Myocyte (in vitro differentiated cells): Measurements from ENCODE around the gene SMIM30. TPM values are rescaled to one million over a fixed set of nuclear protein-coding genes. Genes with fewer than 3 reads are reported as not detected.

Experiments used
- DNase-seq: peaks from one replicate; pipeline ENCODE4 v3.0.0-alpha.2; 2012; ENCODE audit warnings: low read depth
- total RNA-seq: library from RNA; depleted of rRNA; stranded (reverse); fragments of >200 nt; gene quantifications from 2 replicates; pipeline ENCODE4 v1.2.3, GENCODE V29; 2014

Gene SMIM30
- total RNA-seq, 1 donor from 2014 or later, result 162 TPM

DNA sequence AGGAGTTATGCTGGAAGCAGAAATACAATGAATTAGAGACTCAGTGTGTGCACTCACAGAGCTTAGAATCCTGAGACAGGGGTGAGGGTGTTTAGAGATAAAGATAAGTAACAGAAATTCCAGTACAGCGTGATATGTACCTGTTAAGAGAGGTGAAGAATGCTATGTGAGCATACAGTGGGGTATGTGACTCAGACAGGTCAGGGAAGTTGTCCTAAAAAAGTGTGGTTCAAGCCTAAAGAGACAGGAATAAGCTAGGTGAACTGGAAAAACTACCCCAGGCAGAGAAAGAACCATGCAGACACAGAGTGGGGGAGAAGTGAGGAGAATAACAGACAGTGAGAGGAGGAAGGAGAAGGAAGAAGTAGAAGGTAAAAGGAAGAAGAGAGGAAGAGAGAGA lies 8.6 kb downstream of the SMIM30 start:
- DNase-seq, result no peak

DNA sequence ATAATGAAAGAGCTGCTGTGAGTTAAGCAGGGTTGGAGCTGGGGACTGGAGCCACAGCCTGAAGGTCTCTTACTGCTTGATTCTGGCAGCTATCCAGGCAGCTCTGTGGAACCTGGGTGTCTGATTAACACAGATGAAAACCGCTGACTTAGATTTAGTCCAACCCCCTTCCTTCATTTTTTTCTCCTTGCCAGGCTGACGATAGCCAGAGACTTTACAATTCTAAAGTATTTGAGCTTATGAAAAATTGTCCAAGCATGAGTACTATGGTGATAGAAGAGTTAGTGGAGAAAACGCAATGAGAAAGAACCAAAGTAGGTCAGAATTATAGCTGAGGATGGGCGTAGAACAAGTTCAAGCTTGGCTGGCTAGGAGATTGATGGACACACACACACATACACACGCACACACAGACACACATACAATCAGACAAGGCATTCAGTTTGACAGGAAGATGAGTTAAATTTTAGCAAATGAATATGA lies 18.2 kb downstream of the SMIM30 start:
- peak; percentile 92 for DNase-seq

GRCh38 chr7:113099284-113099919 lies 19.0 kb downstream of the SMIM30 start:
- DNase-seq, result peak; percentile 75

GRCh38 chr7:113094517-113095249 lies 23.7 kb downstream of the SMIM30 start:
- no peak for DNase-seq

DNA sequence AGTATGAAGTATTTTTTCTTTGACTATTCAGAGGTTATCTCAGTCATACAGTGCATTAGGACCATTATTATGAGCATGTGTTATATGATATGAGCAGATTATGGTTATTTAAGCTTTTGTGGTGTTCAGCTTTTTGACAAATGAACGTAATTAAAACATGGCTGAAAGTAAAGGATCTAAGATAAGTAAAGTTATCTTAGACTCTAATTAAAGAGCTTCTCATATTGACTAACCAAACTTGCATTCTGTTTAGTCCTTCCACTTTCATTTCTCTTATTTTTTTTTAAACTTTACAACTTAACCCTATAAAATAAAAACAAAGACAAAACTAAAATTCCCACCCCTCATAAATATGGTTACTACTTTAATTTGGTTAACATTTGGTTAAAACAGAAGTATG lies 24.8 kb downstream of the SMIM30 start:
- no peak for DNase-seq

- DNase-seq, result no peak
These were observed 25.6 kb downstream of the SMIM30 start for GRCh38 chr7:113092762-113093161.

DNA sequence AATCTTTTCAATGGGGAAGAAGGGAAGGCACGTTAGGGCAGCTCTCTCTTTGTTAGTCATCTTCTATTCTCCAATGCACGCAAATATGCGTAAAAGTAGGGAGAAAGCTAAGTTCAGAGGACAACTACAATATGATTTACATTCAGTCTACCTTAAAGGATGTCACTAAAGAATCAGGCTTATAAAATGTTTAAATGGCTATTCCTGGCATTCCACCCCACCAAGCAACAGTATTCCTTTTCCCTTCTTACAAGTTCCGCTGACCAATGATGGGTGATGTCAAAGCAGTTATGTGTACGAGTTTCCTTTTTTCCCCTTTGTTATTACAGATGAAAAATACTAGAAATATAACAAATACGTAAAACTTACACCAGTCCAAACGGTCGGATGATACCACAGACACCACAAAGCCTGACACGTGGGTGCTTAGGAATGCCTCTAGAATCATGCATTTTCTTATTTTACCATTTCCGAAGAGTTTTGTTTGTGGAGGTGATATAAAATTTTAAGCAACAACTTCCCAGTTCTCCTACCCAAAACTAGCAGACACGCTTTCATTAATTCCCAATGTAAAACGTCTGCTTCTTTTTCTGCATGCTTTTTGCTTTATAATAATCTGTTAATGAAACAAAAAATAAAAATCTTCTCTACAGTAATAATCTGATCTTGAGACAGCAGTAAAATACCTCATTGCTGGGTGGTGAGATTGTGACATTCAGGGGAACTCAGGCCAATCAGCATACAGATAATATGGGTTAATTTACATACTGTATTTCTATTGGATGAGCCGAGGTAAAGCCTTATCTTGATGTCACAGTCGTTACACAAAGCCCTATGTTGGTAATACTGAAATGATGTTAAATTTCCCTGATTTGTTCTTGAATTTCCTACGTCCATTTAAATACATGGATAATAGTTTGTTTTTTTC lies 31.0 kb downstream of the SMIM30 start:
- peak; percentile 89 for DNase-seq

DNA sequence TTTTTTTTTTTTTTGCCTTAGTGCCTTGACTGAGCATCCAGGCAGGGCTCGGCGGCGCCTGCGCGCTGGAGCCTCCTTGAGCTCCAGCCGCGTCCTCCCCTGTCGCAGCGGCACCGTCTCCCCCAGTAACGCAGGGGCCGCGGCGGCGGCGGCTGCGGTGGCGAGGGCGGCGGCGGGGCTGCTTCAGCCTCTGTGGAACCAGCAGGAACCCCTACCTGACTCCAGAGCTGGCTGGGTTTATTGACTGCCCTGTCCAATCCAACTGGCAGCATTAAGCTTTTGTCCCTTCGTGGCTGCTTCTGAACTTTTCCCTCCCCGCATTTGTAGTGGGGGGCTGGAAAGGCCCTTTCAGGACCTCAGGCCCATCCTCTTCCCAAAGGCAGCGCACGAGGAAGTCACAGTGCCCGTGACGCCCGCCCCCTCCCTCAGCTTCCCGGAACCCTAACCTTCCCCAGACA lies 31.9 kb downstream of the SMIM30 start, which contains the start of gene GPR85:
TSS of gene GPR85 (minus strand) at position 397 of the 458 bp plus-strand sequence. CDS start 2,106 bp downstream, outside the sequence.
- DNase-seq, result peak; percentile 88

DNA sequence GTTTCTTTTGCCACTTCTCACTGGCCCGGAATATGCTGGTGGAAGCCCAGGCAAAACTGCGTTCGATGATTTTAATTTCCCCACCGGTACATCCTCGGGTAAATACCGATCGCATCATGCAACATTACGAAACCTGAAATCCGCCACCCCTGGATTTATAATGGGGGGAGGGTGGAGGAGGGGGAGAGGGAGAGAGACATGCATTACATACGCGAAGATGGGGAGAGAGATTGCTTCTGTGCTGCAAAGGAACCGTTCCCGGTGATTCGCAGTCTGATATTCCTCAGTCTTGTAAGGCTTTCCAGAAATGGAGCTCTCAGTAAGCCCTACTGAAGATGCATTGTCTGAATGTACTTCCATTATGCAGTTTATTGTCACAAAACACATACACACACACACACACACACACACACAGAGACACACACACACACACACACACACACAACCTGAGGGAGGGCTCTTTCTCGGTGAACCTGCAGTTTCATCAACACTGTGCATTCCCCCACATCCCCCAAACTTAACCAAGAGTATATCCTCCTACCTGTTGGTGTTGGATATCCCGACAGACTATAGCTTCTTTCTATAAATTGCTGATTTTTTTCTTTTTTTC lies 32.5 kb downstream of the SMIM30 start:
- peak; percentile 46 for DNase-seq

- DNase-seq, result no peak
These were observed 33.7 kb downstream of the SMIM30 start for GRCh38 chr7:113084496-113085172.

DNA sequence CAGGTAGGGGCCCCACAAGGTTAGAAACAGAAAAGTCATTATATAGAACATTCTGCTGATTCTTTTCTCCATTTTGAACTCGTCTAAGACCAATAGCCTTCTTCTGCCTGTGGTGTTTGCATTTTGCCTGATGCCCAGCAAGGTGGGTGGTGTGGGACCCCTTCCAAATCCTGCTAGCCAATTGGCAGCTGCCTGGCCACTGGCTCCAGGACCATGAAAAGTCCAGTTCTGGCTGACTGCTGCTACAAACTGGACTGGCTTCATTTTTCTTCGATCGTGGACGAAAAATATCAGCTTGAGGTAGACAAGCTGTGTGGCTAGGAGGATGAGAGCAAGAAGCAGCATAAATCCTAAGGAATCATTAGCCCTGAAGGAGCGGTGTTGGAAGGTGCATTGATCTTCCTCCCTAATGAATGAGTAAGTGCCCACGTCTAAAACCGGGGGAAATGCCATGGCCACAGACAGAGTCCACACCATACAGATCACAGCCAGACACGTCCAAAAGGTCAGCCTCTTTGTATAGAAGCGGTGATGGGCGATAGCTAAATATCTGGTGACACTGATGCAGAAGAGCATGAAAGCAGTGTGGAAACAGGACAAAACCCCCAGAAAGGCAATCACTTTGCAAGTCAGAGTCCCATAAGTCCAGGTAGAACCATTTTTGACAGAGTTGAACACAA lies 34.4 kb downstream of the SMIM30 start:
- no peak for DNase-seq

GRCh38 chr7:113083132-113083815 lies 35.1 kb downstream of the SMIM30 start:
- no peak for DNase-seq

DNA sequence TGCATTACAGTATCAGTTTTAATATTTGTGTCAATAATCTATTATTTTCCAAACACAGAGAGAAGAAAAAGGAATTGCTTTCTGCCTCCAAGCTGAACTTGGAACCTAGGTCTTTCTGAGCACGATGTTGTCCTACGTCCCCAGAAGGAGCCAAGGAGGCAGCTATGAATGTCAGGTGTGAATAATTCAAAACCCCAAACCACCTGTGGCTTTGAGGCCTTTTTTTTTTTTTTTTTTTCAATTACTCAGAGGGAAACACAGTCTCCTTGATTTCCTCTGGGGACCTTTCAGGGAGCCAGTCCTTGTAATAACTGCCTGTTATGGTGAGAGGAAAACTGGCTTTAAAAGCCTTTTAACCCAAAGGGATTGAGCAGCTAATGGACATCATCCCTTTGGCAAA lies 40.0 kb downstream of the SMIM30 start:
- no peak for DNase-seq

- DNase-seq, result no peak
These were observed 41.7 kb downstream of the SMIM30 start for GRCh38 chr7:113076703-113077102.

DNA sequence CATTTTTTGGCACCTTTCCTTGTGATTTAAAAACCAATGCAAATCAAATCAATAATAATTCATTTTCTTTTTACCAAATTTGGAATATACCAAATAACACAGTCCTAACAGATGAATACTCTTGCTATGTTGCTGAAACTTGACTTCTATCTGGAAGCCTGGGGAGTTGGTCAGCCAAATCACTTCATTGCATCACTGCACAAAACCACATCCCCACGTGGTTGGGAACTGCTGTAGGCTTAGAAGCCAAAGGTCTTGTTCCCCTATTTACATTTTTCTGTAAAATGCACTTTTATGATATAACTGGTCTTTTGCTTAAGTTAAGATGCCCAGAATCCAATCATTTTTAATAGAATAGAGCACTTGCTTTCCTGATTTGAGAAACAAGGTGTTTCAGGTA lies 46.9 kb downstream of the SMIM30 start:
- DNase-seq, result no peak
